BJ (cell line): ENCODE results near the gene ASAP2. TPM values are rescaled to one million over a fixed set of nuclear protein-coding genes. Genes with fewer than 3 reads are reported as not detected.

Experiments
- CTCF ChIA-PET: fragments of 350-600 bp; formaldehyde crosslinking; extraction: SDS; loops from one replicate; lab custom pipeline; 2021; ENCODE audit warnings: antibody characterized with exemption, inconsistent platforms; lab: Yijun Ruan, JAX
- POLR2A ChIA-PET: fragments of 300-600 bp; sonication (Branson Sonifier 250); formaldehyde crosslinking; extraction: SDS; loops from one replicate; lab custom pipeline; 2021; ENCODE audit warnings: antibody characterized with exemption; lab: Charles Lee
- DNase-seq: peaks from one replicate; pipeline ENCODE4 v3.0.0-alpha.2; 2011; ENCODE audit warnings: low read depth
- H3K27me3 ChIP-seq: 2 replicates; pipeline ENCODE4 v1.6.0; 2011; ENCODE audit warnings: low read length; ENCODE audit not compliant: control insufficient read depth, insufficient read depth
- H3K36me3 ChIP-seq: 2 replicates; pipeline ENCODE4 v1.5.1; 2011; ENCODE audit warnings: low read length; ENCODE audit not compliant: control insufficient read depth, insufficient read depth
- H3K4me3 ChIP-seq: 2 replicates; pipeline ENCODE4 v1.5.1; 2011; ENCODE audit warnings: low read depth, mild to moderate bottlenecking, control low read depth, low read length
- polyA plus RNA-seq: library from polyadenylated mRNA; depleted of rRNA; stranded (reverse); fragments of >200 nt; gene quantifications from 2 replicates; pipeline ENCODE4 v1.2.3, GENCODE V29; 2011
- TF ChIP-seq, protein P1 (sequence below): IDR thresholded peaks from 2 replicates; pipeline ENCODE4 v1.5.1; 2011; ENCODE audit warnings: low read depth, mild to moderate bottlenecking, control low read depth, inconsistent platforms, low read length, moderate library complexity; ENCODE audit not compliant: insufficient read depth

ASAP2 gene
- polyA plus RNA-seq, 1 experiment, result 14.1 TPM

DNA sequence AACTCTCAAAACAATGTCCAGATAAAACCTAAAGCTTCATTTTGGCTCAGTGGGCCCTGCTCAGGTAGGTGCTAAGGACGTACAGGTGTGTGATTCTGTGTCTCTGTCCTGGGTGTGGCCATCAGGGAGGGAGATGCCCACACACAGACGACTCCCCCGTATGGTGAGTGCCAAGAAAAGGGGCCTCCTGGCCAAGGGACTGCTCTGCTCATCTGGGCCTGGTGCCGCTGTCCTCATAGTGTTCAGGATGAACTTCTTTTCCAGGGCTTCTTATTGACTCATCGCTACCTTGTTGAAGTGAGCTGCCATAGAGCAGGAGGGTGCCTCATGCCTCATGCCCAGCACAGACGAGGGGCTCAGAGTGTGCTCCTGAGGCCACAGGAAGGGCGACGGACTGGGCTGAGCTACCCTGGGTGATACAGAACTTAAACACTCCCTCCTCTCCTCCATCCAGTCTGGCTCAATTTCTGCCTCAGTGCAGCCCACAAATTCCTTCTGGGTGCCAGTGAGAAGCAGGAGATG is 158.9 kb downstream of the ASAP2 start:
- no peak for DNase-seq
- TF ChIP-seq, protein P1, sequence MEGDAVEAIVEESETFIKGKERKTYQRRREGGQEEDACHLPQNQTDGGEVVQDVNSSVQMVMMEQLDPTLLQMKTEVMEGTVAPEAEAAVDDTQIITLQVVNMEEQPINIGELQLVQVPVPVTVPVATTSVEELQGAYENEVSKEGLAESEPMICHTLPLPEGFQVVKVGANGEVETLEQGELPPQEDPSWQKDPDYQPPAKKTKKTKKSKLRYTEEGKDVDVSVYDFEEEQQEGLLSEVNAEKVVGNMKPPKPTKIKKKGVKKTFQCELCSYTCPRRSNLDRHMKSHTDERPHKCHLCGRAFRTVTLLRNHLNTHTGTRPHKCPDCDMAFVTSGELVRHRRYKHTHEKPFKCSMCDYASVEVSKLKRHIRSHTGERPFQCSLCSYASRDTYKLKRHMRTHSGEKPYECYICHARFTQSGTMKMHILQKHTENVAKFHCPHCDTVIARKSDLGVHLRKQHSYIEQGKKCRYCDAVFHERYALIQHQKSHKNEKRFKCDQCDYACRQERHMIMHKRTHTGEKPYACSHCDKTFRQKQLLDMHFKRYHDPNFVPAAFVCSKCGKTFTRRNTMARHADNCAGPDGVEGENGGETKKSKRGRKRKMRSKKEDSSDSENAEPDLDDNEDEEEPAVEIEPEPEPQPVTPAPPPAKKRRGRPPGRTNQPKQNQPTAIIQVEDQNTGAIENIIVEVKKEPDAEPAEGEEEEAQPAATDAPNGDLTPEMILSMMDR, result no peak
- CTCF ChIA-PET, result interaction anchor here (1.2 to 1.5 kb wide), 4 partner anchors 27 to 222 kb away, joined by 3 to 5 read pairs (median 3); partner anchors contain the start of gene ASAP2
- H3K27me3 ChIP-seq, result no peaks in the 10 kb centered on the region
- POLR2A ChIA-PET, result no interaction called here
- H3K36me3 ChIP-seq, result peaks cover 18% of the 10 kb centered on the region
- H3K4me3 ChIP-seq, result no peak overlapping the region

DNA sequence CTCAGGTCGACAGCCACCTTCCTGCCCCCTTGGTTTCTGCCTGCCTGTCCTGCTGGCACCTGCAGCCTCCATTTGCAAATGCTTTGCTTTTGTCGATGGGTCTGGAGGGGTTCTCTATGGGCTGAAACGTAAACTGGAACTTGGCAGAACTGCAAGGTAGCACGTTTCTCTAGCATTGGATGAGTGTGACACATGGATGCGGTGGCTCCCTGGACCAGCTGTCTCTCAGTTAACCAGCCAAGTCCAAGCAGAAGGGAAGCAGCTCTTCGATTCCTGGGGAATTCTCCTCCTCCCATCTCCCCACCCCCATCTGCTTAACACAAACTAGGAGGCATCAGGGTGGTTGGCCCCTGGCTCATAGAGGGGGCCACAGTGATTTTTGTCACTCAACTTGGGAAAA is 159.4 kb downstream of the ASAP2 start:
- Histone ChIP-seq H3K27me3 (no peaks in the 10 kb centered on the region), H3K36me3 (peaks cover 18% of the 10 kb centered on the region), H3K4me3 (no peak overlapping the region)
- POLR2A ChIA-PET, result no interaction called here
- TF ChIP-seq, protein P1, result no peak
- CTCF ChIA-PET, result interaction anchor here (0.9 to 1.5 kb wide), 4 partner anchors 27 to 223 kb away, joined by 3 read pairs; partner anchors contain the start of gene ASAP2
- no peak for DNase-seq

DNA sequence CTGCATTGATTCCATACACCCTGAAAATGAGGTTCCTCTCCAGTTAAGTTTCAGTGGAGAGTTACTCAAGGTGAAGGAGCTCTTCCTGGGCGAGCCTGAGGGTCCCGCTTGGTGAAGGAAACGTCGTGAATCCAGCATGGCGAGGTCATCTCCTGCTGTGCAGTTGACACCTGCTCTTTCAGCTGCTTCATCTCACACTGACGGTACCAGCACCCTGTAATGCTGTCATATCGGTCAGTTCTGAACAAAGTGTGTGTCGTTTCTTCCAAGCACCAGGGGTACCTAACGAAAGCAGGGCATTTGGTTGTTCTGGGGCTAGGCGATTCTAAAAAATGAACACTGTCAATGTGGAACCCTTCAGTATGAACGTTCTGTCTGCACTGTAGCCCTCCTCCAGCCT is 164.1 kb downstream of the ASAP2 start:
- H3K4me3 ChIP-seq, result no peak overlapping the region
- no peak for DNase-seq
- ChIA-PET POLR2A (interaction anchor here (1.1 kb wide), 1 partner anchor 228 kb away, joined by 7 read pairs; no protein-coding TSS in a partner anchor), CTCF (interaction anchor here (0.6 to 5.4 kb wide), 18 partner anchors 9 to 232 kb away, joined by 3 to 51 read pairs (median 4); partner anchors contain the start of gene ASAP2)
- TF ChIP-seq, protein P1, result no peak
- H3K36me3 ChIP-seq, result peaks cover 26% of the 10 kb centered on the region
- H3K27me3 ChIP-seq, result no peaks in the 10 kb centered on the region

DNA sequence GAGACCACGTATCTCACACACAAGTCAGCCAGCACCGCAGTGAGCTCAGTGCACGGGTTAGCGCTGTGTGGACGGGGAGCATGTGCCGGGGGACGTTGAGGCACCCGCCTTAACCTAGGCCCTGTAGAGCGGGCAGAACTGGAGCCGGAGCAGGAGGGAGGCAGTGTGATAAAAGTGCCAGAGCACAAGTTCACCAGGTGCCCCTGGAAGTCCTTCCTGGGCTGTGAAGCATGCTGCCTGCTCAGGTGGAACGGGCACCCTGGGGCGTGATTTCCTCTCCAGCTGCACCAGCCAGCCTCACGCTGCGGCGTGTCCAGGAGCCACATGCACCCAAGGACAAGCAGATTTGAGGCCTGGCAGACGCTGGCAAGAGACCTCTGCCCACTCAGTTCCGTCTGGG is 166.4 kb downstream of the ASAP2 start:
- no peak overlapping the region for H3K4me3 ChIP-seq
- ChIA-PET POLR2A (no interaction called here), CTCF (interaction anchor here (1.2 to 1.4 kb wide), 2 partner anchors 230 to 232 kb away, joined by 5 to 6 read pairs; no protein-coding TSS in a partner anchor)
- DNase-seq, result no peak
- peaks cover 22% of the 10 kb centered on the region for H3K36me3 ChIP-seq
- H3K27me3 ChIP-seq, result no peaks in the 10 kb centered on the region
- TF ChIP-seq, protein P1, result no peak

DNA sequence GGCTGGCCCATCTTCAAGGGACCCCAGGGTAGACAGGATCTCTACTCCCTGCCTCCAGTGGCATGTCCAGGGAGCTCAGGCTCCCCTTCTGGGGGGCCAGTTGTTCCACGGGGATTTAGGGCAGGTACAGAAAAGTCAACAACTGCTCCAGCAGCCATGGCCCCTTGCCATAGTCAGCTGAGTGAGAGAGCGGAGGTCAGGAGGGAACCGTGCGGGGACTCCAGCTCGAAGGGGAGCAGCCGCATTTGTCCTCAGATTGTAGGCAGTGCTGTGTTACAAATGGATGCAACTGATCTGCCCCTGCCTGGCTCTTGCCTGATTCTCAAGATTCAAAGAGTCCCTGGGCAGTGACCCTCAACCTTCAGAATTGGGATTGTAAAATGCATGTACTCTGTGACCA is 166.9 kb downstream of the ASAP2 start:
- ChIA-PET CTCF (interaction anchor here (1.2 to 1.4 kb wide), 2 partner anchors 231 to 232 kb away, joined by 5 to 6 read pairs; no protein-coding TSS in a partner anchor), POLR2A (no interaction called here)
- H3K4me3 ChIP-seq, result no peak overlapping the region
- no peaks in the 10 kb centered on the region for H3K27me3 ChIP-seq
- TF ChIP-seq, protein P1, result no peak
- H3K36me3 ChIP-seq, result peaks cover 21% of the 10 kb centered on the region
- no peak for DNase-seq
